GM19351 (cell line): Measurements from ENCODE around the gene RPL12.

Source experiments
- ATAC-seq: cut with Tn5 transposase; IDR thresholded peaks from one replicate; pipeline ENCODE4 v1.9.1; 2021; ENCODE audit warnings: mild to moderate bottlenecking, moderate library complexity; ENCODE audit not compliant: unreplicated experiment

Gene RPL12

DNA sequence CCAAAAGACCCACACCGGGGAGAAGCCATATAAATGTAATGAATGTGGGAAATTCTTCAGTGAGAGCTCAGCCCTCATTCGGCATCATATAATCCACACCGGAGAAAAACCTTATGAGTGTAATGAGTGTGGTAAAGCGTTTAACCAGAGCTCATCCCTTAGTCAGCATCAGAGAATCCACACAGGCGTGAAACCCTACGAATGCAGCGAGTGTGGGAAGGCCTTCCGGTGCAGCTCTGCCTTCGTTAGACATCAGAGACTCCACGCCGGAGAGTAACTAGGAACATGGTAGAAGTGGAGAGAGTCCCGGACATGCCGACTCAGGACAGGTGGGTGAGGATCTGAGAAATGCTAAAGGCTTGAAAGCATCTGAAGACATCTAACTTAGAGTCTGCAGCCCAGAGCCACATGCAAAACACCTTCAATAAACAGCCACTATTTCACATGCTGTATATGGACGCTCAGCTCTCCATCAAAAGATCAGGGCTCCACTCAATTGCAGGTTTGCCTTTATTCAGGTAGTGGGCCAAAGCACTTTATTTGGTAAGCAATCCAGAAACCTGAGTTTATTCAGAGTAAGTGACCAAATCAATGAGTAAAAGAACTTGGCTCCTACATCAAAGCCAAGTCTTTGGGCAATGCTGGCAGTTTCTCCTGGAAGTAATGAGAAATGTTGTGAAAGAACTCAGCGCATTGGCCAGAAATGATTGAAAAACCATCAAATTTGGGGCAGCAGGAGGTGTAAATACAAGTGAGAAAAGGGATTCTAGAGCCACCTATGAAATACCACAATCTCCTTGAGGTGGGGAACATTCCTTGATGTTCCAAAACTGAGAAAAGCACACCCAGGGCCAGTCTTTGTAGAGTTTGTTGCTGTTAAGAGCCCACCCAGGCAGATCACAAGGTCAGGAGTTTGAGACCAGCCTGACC lies 6.0 kb downstream of the RPL12 start:
- no peak for ATAC-seq

DNA sequence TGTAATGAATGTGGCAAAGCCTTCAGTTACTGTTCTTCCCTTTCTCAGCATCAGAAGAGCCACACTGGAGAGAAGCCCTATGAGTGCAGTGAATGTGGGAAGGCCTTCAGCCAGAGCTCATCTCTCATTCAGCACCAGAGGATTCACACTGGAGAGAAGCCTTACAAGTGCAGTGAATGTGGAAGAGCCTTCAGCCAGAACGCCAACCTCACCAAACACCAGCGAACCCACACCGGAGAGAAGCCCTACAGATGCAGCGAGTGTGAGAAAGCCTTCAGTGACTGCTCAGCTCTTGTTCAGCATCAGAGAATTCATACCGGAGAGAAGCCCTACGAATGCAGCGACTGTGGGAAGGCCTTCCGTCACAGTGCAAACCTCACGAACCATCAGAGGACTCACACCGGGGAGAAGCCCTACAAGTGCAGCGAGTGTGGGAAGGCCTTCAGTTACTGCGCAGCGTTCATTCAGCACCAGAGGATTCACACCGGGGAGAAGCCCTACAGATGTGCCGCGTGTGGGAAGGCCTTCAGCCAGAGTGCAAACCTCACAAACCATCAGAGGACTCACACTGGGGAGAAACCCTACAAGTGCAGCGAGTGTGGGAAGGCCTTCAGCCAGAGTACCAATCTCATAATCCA lies 6.8 kb downstream of the RPL12 start:
- ATAC-seq: no peak

DNA sequence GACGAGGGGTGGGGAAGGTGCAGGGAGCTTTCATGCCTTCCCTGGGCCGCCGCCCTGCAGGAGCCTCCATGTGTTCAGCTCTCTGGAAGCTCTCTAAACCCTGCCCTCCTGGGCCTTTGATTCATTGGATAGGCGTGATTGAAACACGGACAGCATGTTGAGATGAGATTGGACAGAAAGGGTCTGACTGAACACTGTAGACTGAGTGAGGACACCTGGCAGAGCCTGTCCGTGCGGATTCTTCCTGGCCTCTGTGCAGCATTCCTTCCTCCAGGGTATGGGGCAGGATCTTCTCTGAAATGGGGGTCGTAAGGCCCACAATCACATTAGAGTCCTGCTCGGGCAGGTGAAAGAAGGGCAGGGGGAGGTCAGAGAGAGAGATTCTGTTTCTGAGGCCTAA lies 12.8 kb downstream of the RPL12 start:
- no peak for ATAC-seq

DNA sequence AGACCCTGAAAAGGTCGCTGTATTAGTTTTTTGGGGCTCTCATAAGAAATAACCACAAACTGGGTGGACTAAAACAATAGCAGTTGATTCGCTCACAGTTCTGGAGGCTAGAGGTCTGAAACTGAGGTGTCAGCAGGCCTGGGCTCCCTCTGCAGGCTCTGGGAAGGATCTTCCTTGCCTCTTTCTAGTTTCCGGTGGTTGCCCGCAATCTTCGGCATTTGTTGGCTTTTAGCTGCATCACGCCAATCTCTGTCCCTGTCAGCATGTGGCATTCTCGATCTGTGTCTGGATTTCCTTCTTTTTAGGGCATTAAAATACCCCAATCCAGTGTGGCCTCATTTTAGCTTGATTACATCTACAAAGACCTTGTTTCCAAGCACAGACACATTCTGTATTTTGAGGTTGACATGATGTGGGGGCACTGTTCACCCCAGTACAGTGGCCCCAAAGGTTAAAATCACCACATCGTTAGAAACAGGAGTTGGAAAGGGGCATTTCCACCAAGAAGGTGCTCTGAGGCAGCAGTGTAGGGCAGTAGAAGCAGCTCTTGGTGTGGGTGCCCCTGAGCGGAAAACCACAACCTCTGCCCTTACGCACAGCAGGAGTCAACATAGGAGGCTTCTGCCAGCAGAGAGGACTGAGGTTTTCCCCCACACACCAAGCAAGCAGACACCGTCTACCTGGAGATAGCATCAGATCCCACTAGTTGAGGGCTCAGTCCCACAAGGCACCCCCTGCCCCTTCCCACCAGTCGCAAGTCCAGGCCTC lies 13.5 kb downstream of the RPL12 start:
- ATAC-seq: no peak

DNA sequence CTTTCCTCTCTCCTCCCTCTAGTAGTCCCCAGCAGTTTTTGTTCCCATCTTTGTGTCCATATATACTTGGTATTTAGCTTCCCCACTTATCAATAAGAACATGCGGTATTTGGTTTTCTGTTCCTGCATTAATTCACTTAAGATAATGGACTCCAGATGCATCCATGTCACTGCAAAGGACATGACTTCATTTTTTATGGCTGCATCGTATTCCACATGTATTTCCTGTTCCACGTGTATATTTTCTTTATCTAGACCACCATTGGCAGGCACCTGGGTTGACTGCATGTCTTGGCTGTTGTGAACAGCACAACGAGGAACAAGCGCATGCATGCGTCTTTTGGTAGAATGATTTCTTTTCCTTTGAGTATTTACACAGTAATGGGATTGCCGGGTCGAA lies 20.8 kb downstream of the RPL12 start:
- ATAC-seq: no peak

DNA sequence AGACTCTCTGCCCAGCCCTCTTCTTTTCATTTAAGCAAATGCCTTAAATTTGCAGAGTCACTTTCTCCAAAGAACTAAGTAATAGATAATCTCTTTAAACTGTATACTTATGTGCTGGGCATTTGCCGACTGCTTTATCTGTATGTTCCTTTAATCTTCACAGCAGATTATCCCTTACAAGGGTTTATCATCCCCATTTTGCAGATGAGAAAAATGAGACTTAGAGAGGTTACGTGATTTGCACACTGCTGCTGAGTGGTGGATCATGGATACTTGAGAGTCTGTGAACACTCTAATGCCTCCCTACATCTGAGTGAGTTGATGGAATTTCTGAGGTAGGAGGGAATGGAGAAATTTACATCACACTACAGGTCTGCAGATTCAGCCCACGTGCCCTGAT lies 22.9 kb downstream of the RPL12 start:
- ATAC-seq: no peak

DNA sequence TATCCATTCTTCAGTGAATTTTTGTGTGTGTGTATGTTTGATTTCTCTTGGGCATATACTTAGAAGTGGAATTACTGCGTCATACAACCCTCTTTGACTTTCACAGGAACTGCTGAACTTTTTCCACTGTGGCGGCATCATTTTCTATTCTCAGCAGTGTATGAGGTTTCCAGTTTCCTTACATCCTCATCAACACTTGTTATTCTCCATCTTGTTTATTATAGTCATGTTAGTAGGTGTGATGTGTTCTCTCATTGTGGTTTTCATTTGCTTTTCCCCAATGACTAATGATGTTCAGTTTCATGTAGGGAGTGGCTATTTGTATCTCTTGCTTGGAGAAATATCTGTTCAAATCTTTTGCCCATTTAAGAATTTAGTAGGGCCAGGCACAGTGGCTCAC lies 24.4 kb downstream of the RPL12 start:
- ATAC-seq: no peak

DNA sequence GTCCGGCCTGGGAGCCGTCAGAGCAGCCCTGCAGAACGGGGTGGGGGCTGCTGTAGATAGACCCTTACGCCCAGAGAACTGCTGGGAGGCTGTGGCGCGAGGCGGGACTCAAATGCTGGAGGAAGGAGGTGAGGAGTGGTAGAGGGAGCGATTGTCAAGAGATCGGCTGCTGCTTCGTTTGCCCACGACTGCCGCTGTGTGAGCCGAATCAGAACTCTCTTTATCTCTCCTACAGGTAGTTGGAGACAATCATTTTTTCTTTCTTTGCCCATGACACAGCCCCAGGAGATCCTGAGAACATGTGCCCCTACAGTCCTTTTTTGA lies 26.6 kb downstream of the RPL12 start:
- ATAC-seq: peak; percentile 31

DNA sequence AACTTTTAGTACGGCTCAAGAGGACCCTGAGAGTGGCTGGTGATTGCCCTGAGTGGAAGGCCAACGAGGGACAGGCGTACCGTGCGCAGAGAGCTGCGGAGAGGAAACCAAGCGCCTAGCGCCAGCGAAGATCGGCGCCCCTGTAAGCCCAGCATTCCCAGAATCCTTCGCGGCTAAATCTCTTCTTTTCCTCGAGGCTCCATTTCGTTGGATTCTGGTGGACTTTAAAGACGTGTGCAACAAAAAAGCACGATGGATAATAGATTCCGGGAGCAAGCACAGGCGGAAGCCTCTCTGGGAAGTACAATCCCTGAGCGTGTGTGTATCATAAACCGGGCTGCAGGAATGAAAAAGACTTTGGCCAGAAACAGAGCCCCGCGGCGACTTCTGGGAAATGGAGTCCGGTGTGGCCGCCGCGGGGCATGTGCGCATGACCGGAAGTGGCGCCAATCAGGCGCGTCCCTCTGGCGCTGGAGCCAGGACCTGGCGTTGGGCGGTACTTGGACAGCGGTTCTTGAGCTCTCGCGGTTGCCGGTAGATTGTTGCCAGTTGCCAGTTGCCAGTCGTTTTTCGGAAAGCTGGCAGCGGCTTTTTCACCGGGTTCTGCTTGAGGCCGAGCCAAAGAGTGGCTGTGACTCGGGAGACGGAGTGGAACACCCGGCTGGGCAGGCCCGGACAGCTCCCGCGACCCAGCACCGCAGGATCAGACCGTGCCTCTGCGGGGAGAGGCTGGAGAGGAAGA lies 27.1 kb downstream of the RPL12 start, which contains the start of gene ZNF79:
ZNF79 (plus strand) TSS at position 449 of the 742 bp plus-strand sequence. CDS start 406 bp downstream, outside the sequence.
- peak; percentile 80 for ATAC-seq

DNA sequence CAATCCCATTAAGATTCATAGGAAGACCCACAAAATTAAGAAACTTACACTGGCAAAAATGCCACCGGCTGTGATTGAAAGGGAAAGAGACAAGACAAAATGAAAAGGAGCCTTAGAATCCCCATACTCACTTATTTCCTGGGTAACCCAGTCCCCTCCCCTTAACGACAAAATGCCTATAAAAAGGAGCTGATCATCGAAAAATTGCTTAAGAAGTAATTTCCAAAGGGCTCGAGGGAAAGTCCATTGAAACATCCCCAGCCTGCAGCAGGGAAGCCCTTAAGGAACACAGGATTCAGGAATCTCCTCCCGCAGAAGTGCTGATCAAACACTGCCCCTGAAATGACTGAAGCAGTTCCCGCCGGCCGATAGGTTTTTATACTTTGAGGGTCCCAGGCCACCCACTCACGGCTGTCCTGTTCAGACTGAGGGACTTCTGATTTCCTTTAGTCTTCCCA lies 27.7 kb downstream of the RPL12 start:
- ATAC-seq: peak; percentile 9

DNA sequence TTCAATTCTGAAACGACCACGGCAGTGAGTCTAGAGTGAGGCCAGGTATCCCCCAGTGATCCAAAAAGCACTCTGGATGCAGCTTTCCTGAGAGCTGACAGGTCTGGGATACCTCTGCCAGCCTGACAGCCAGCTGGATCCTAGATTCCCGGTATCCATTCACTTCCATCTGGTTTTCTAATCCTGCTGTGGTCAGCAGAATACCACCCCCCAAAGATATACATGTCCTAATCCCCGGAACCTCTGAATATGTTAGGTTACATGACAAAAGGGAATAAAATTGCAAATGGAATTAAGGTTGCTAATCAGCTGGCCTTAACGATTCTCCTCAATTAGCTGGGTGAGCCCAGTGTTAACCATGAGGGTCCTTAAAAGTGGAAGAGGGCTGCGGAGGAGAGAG lies 28.4 kb downstream of the RPL12 start:
- ATAC-seq: no peak

DNA sequence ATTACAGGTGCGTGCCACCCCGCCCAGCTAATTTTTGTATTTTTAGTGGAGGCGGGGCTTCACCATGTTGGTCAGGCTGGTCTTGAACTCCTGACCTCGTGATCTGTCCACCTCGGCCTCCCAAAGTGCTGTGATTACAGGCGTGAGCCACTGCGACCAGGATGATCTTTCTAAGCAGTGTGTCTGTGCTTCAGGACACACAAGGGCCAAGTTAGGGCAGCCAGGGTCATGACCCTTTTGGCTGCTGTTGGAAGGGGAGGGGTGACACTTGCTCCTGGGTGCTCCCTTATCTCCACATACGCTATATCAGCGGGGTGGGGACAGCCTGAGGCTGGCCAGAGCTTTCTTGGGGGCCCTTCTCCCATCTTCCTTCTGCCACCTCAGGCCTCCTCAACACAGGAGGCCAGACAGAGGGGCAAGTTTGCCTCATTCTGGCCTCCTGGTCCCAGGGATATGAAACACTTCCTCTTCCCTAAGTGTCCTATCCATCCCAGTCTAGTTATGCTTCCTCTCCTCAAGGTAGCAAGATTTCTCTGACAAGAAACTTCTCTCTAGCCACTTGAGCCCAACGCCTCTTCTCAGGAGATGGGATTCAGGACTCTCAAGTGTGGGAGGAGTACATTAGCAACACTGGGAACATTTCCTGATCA lies 28.9 kb downstream of the RPL12 start:
- no peak for ATAC-seq

DNA sequence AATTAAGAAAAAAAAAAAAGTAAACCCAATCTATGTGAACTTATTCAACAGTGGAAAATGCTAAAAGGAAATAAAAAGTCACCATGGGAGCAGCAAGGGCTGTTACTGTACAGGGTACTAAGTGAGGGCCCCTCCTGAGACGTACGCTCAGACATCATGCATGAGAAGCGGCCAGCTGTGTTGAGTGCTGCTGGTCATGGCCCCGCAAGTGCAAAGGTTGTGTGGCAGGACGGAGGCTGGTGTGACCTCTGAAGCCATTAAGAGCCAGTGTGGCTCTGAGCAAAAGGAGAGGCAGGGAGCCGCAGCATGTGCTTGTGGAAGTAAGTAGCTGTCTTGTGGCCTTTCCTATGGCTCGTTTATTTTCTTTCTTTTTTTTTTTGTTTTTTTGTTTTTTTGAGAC lies 30.1 kb downstream of the RPL12 start:
- no peak for ATAC-seq

DNA sequence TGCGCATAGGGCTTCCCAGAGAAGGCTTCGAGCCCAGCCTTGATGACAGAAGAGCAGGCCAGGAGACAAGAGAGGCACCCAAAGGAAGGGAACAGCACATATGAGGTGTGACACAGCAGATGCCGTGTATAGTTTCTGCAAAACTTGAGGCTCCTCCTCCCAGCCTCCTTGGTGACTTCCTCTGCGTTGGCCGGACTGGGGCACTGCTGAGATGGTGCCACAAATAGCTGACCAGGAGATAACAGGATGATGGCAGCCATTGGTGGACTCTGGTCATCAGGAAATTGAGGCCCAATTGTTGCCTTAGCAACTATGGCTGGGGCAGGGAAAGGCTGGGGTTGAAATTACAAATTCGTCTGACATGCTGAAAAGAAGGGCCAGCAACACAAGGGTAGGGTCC lies 31.9 kb downstream of the RPL12 start:
- ATAC-seq: no peak

DNA sequence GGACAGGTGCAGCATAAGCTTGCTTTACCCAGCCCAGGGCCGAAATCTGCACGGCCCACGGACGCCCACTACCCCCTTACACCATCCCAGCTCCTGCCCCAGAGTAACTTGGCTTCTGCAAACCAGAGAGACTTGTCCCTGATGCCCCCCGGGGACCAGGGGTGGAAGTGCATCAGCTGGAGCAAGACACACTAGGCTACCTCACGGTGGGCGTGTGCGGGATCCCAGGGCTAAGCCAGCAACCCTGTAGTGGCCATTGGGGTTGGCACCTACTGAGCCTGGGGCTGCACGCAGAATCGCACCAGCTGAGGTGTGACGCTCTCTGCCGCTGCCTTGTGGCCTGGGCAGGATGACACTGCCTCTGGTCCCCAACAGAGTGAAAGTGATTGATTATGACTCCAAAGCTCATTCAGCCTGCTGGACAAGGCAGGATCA lies 33.2 kb downstream of the RPL12 start:
- no peak for ATAC-seq

DNA sequence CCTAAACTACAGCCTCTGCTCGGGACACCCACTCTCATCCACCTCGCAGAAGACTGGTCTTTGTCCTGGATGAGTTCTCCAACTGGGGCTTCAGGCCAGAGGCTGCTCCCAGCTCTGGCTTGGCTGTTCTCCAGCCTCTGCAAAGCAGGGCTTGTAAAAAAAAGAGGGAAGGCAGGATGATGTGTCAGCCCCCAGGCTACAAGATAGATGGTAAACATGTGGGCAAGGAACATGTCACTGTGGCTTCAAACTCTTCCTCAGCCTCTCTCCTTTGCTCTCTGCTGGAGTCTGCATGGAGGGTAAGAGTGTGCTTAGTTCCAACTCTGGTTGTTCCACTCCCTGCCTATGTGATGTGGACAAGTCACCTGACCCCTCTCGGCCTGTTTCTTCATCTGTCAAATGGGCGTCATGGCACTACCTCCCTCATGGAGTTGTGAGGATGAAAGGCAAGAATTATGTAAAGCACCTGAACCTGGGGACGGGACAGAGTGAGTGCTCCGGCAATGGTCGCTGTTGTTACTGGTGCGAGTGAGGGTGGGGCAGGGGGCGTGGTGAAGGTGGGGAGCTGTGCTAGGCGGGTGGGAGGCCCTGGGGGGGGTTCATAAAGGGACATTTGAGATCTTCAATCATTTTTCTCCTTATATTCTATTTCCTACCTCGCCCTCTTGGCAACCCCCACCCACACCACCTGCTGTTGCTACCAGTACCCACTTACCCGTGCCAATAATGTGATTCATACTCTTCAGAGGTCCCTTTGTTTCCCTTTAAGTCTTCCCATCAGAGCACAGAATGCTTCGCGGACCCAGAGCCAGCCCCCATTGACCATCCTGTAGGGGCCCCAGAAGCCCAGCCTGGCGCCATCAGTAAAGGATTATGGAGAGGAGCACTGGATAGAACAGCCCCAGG lies 33.8 kb downstream of the RPL12 start:
- ATAC-seq: no peak

DNA sequence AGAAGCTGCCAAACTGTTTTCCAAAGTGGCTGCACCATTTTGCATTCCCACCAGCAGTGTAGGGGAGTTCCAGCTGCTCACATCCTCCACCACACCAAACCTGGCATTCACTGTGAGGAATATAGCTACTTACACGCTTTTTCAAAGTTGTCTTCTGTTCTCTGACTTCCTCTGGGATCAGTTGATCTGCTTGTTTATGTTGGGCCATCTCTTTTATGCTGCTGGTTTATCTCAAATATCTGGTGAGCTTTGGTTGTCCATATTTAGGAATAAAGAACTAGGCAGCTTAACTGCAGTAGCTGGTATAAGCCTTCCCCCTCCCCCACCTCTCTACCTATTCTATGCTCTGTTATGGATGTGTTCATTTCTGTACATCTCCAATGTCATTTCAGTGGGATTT lies 35.5 kb downstream of the RPL12 start:
- no peak for ATAC-seq

DNA sequence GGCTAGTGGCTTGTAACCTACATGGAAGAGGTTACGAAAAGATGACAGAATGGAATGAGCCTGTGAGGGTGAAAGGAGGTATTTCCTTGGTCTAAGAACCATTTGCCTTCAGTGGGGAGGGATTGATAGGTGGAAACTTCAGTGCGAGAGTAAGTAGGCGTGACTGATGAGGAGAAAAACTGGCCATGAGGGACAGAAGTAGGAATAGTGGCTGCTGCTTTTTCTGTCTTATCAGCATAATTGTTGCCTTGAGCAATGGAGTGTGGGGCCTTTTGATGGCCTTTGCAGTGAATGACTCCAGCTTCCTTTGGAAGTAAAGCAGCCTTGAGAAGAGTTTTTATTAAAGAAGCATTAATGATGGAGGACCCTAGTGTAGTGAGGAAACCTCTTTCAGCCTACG lies 36.1 kb downstream of the RPL12 start:
- ATAC-seq: no peak

DNA sequence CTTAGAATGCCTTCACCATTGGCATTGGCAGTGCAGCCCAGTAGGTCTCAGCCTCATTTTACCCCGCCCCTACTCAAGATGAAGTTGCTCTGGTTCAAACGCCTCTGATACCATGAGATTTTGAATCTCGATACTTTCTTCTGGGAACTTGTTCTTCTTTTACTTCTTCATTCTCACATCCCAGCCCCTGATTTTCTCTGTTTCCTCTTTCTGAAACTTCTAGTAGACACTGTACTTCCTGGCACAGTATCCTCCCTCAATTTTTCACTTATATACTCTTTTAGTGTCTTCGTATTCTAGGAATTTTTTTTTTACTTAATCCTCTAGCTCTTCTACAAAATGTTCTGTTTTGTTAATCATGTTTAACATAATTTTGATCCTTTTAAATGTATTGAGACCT lies 40.1 kb downstream of the RPL12 start:
- ATAC-seq: no peak
